ENCODE measurements around the gene COX20.

COX20 gene

DNA sequence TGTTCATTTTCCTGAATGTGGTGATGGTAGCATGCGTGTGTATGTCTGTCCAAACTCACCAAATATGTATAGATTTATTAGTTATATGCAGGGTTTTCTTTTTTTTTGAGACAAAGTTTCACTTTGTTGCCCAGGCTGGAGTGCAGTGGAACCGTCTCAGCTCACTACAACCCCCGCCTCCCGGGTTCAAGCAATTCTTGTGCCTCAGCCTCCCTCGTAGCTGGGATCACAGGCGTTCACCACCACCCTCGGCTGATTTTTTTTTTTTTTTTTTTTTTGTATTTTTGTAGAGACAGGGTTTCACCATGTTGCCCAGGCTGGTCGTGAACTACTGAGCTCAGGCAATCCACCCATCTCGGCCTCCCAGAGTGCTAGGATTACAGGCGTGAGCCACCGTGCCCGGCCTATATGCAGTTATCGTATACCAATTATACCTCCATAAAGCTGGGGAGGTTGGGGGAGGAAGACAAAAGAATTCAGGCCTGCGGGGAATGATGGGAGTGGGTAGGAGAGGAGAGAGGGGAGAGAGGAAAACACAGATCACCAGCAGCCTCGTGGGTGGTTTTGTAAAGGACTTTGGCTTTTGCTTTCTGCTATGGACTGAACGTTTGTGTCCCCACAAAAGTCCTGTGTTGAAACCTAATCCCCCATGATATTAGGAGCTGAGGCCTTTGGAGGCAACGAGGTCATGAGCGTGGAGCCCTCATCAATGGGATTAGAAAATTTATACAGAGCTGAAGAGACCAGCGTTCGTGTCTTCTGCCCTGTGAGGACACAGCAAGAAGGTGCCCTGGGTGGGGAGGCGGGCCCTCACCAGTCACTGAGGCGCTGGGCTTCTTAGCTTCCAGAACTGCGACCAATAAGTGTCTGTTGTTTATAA is 33.3 kb downstream of the COX20 start:
- DNase-seq: no peak

- no peak for DNase-seq
Observed at GRCh38 chr1:244869364-244869827, 33.9 kb downstream of the COX20 start.

GRCh38 chr1:244869950-244870349 is 34.5 kb downstream of the COX20 start:
- no peak for DNase-seq

DNA sequence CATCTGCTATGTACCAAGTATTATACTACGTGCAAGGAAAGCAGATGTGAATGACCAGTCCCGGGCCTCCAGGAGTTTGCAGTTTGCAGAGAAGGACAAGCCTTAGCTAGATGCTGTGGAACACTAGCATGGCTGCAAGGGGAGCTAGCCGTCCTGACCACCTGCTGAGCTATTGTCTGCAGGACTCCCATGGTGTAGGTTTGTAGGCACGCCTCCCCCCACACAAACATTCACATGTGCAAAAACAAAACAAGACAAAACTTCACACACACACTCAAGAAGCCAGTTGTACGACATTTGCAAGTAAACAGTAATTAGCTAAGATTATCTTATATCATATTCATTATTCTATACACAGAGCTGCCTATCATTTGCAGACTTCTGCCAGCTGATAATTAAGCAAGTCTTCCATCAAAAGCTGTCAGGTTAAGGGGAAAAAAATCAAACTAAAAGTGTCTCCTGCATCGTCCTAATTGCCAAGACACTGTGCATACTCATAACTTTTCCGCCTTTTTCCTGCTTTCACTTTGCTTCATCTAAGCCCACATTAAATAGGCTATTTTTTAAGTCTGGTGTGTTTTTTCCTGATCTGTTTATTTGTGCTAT is 39.6 kb downstream of the COX20 start:
- DNase-seq: no peak

- DNase-seq: no peak
Observed at GRCh38 chr1:244876228-244876910, 40.9 kb downstream of the COX20 start.

GRCh38 chr1:244878681-244879080 is 43.2 kb downstream of the COX20 start:
- DNase-seq: no peak

DNA sequence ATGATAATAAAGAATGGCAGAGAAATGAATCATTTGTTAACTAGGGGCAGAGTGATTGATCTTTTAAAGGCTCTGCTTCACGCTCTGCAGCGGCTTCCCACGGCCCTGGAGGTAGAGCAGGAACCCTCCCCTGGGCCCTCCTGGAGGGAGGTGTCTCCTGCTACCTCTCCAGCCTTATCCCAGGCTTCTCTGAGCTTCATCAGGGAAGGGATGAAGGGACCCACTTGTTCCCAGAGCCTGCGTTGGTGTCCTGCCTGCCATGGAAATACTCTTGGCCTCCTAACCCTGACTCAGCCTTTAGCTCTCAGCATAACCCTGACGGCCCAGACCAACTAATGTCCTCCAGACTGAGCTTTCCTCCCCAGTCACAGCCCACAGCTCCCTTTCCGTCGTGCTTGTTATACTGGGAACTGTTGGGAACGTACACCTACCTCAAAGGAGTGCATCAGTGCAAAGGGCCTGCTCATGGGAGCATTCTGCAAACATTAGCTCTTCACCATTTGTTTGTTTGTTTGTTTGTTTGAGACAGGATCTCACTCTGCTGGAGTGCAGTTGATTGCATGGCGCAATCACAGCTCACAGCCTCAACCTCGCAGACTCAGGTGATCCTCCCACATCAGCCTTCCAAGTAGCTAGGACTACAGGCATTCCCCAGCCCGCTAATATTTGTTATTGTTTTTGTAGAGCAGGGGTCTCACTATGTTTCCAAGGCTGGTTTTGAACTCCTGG is 46.3 kb downstream of the COX20 start:
- DNase-seq: no peak

DNA sequence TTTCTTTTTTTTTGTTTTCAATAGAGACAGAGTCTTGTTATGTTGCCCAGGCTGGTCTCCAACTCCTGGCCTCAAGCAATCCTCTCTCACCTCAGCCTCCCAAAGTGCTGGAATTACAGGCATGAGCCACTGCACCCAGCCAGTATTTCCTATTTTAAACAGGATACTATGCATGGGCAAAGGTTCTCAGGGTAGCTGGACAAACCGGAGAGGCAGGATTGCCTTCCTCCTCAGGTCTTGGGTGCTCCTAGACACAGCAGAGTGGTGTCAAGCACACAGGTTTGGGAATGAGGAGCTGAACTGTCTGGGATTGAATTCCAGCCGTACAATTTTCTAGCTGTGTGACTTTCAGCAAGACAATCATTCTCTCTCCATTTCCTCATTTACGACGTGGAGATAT is 51.8 kb downstream of the COX20 start:
- DNase-seq: no peak

GRCh38 chr1:244893836-244894235 is 58.4 kb downstream of the COX20 start:
- DNase-seq: no peak
